GM12878 (cell line): ENCODE data around the gene ZG16.
"Not testable (repeated sequence)": the region's sequence is repeated elsewhere in the genome, so short reads cannot be mapped to it uniquely, and the experiment has no call there.

Source experiments
- BHLHE40 ChIP-seq, 2 experiments: fragments of 450-650 bp in 1 of 2; IDR thresholded peaks; 2 replicates each; pipeline ENCODE4 v1.6.1; 2011 to 2017; ENCODE audit warnings: low read depth in 2 of 2, borderline replicate concordance in 1 of 2, improper control_type of control experiment in 1 of 2, low read length in 1 of 2, mild to moderate bottlenecking in 1 of 2
- CBX5 ChIP-seq: sonication (generic); IDR thresholded peaks from 2 replicates; pipeline ENCODE4 v1.6.1; 2016; ENCODE audit warnings: low read depth, moderate library complexity, mild to moderate bottlenecking, inconsistent platforms
- EZH2 ChIP-seq: IDR thresholded peaks from 2 replicates; pipeline ENCODE4 v1.6.1; 2012; ENCODE audit warnings: low read depth, mild to moderate bottlenecking, control low read depth, inconsistent platforms, low read length, borderline replicate concordance; ENCODE audit not compliant: control insufficient read depth
- FOXM1 ChIP-seq: IDR thresholded peaks from 2 replicates; pipeline ENCODE4 v1.6.1; 2012; ENCODE audit warnings: low read depth, mild to moderate bottlenecking, inconsistent platforms, low read length, moderate library complexity
- JUND ChIP-seq: IDR thresholded peaks from 2 replicates; pipeline ENCODE4 v1.6.1; 2012; ENCODE audit warnings: low read depth, mild to moderate bottlenecking, low read length, improper control_type of control experiment, moderate library complexity
- MTA3 ChIP-seq: IDR thresholded peaks from 2 replicates; pipeline ENCODE4 v1.6.1; 2012; ENCODE audit warnings: low read length, inconsistent platforms, borderline replicate concordance
- MXI1 ChIP-seq: fragments of 150-350 bp; IDR thresholded peaks from 2 replicates; pipeline ENCODE4 v1.6.1; 2011; ENCODE audit warnings: low read depth, mild to moderate bottlenecking, inconsistent platforms, low read length, improper control_type of control experiment
- SIX5 ChIP-seq: IDR thresholded peaks from 2 replicates; pipeline ENCODE4 v1.6.1; 2011; ENCODE audit warnings: mild to moderate bottlenecking, low read depth, low read length, moderate library complexity; ENCODE audit not compliant: severe bottlenecking
- SPI1 ChIP-seq: IDR thresholded peaks from 2 replicates; pipeline ENCODE4 v1.6.1; 2011; ENCODE audit warnings: low read depth, mild to moderate bottlenecking, low read length, moderate library complexity, borderline replicate concordance; ENCODE audit not compliant: insufficient read depth
- TAF1 ChIP-seq: IDR thresholded peaks from 2 replicates; pipeline ENCODE4 v1.6.1; 2011; ENCODE audit warnings: mild to moderate bottlenecking, low read depth, low read length, borderline replicate concordance
- TF ChIP-seq, protein P1 (sequence below): IDR thresholded peaks from 2 replicates; pipeline ENCODE4 v1.6.1; 2011; ENCODE audit warnings: borderline replicate concordance, low read depth, mild to moderate bottlenecking, moderate library complexity, mixed read lengths, low read length; ENCODE audit not compliant: insufficient read depth; ENCODE audit errors: extremely low read length

DNA sequence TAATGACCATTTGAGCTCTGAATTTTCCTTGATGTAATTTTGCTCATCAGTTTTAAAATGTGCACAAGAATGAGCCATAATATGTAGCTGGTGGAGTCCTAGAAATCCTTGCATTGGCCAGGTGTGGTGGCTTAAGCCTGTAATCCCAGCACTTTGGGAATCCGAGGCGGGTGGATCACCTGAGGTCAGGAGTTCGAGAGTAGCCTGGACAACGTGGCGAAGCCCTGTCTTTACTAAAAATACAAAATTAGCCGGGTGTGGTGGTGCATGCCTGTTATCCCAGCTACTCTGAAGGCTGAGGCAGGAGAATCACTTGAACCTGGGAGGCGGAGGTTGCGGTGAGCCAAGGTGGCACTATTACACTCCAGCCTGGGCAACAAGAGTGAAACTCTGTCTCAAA, 21.0 kb upstream of the ZG16 start:
- TF ChIP-seq SIX5; JUND; MTA3; MXI1; SPI1; FOXM1; CBX5; TAF1; EZH2; BHLHE40 (IDR thresholded peaks at IDR 0.05; ENCODE audit: borderline replicate concordance in 1 of 2, low read depth in 2 of 2, low read length in 1 of 2): not testable (repeated sequence)
- TF ChIP-seq, protein P1, sequence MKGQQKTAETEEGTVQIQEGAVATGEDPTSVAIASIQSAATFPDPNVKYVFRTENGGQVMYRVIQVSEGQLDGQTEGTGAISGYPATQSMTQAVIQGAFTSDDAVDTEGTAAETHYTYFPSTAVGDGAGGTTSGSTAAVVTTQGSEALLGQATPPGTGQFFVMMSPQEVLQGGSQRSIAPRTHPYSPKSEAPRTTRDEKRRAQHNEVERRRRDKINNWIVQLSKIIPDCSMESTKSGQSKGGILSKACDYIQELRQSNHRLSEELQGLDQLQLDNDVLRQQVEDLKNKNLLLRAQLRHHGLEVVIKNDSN: not testable (repeated sequence)
